Measurements from ENCODE around the gene HAPLN2.
"Not testable (repeated sequence)": the region's sequence is repeated elsewhere in the genome, so short reads cannot be mapped to it uniquely, and the experiment has no call there.

HAPLN2 gene

DNA sequence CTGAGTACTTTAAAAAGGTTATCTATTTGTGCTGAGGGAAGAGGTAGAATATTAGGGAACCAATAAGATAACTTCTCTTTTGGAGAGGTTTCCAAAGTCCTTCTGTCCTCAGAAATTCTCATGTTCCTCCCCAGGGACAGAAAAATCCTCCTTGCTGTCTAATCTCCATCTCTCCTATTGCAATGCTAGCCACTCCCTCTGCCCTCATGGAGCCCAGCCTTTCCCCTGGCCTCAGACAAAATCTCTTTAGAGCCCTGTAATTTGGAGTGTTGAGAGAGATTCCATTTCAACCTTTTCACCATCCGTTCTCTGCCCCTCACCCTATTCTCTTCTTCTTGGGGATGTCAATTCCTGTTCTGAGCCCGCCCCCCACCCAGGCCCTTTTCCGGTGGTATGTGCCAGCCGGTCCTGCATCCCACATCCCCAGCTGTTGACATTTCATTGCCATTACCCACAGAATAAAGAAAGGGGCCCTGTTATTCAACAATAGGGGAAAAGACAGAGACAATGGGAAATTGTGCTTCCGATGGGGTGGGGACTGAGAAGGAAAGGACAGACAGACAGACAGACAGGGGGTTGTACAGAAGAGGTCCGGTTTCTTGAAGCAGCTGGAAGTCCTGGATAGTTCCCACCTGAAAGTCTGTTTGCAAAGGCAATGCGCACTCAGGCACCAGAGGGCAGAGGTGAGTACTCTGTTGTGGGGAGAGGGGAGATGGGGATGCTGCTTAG, at the start of gene HAPLN2:
Gene HAPLN2 (plus strand): TSS at position 563 of the 729 bp plus-strand sequence. CDS start 4,076 bp downstream, outside the sequence.
- DNase-seq (ENCODE audit: low read depth) = no peak

DNA sequence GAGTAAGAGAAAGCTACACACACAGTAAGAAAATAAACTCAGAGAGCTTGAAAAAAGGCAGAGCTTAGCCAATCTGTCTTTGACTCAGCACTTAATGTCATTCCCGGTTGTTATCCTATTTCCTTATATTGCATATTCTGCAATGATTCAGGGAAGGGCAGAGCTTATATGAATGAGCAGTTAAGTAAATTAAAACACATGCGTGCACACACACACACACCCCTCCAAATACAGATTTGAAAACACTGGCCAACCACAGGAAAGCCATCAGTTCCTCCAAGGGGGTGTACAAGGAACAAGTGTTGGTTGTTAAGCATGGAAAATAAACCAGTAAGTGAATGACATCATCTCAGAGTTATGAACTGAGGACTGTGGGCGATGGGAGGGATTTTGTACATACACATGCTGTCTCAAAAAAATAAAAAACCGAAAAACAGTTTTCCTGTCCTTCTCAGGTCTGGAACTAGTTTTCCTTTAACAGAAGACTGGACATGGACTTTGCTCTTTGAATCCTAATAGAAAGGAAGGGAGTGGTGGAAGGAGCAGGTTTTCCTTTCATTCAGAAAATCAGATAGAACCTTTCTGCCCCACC, 47.9 kb upstream of the HAPLN2 start:
- no peak for DNase-seq (ENCODE audit: low read depth)

DNA sequence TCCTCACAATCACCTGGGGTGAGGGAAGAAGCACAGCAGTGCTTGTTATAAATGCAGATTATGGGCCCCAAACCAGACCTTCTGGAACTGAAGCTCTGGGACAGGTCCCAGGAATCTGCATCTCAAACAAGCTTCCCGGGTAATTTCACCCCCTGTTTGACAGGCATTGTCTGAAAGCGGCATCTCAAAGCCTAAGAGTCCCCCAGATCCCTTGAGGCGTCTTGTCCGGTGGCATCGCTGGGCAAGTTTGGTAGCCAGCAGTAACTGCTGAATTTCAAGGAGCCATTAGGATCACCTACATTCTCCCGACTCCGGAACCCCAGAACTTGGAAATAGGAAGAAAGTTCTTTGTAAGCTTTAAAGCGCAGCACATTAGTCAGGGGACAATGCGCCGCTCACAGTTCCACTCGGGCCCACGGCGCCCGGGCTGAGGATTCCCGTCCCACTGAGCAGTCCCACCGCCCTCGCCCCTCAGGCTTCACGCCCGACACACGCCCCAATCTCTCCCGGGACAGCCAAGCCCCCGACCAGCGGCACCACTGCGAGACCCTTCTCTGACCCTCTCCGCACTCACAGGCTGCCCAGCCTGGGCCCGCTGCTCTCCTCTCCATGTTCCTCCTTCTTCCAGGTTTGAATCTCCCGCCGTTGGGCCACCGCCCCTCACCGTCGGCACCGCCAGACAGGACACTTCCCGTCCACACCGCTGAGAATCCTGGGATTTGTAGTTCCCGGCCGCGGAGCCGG, 47.1 kb upstream of the HAPLN2 start, which contains the start of gene IQGAP3:
Gene IQGAP3 (minus strand): TSS at position 647 of the 744 bp plus-strand sequence. CDS start 36 bp downstream, at position 611.
- peak; percentile 43 for DNase-seq (ENCODE audit: low read depth)

GRCh38 chr1:156572663-156573018, 46.6 kb upstream of the HAPLN2 start:
- DNase-seq (ENCODE audit: low read depth) = no peak

DNA sequence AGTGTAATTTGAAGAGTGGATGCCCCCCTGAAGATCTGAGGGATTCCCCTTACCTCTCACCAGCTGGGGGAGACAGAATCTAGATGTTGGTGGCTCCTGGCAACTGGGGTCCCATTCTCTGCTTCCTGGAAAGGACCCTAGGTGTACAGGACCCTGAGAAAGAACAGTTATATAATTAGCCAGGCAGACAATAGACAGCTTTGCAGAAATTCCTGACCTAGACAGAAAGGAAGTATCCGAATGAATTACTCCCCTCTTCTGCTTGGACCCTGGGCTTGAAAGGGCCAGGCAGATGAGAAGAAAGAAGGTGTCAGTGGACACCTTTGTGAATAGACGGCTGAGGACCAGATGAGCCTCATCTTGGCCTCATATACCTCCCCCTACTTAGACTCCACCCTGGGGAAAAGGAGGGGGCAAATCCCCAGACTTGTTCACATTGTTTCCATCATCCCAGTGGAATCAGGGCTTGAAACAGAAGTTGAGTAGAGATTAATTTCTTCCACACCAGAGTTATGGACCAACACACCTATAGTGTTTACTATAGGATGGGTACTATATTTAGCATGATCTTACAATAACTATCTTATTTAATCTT, 45.1 kb upstream of the HAPLN2 start:
- DNase-seq (ENCODE audit: low read depth) = no peak

- no peak for DNase-seq (ENCODE audit: low read depth)
Measured at GRCh38 chr1:156577550-156577949, 41.7 kb upstream of the HAPLN2 start.

- DNase-seq (ENCODE audit: low read depth) = no peak
Measured at GRCh38 chr1:156578055-156578454, 41.2 kb upstream of the HAPLN2 start.

DNA sequence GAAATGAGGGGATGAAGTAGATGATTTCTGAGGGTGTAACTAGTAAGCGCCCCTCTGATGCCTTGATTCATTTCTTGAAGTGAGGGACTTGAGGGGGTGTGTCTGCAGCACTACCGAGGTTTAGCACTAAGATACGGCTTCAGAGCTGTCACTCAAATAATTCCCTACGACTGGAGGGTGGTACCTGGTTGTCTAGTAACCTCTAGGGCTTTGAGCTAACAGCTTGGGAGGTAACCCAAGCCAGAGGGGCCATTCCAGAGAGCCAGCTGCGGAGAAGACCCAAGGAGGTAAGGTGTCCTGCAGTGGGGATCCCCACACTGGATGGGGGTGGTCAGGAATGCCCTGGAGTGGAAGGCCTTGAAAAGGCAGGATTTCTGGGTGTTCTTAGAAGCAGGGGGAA, 39.7 kb upstream of the HAPLN2 start, which contains the start of gene TTC24:
Gene TTC24 (plus strand): TSS at position 252 of the 400 bp plus-strand sequence. CDS start 1,642 bp downstream, outside the sequence.
- DNase-seq (ENCODE audit: low read depth) = no peak

- DNase-seq (ENCODE audit: low read depth) = no peak
Measured at GRCh38 chr1:156581661-156582387, 37.4 kb upstream of the HAPLN2 start.

DNA sequence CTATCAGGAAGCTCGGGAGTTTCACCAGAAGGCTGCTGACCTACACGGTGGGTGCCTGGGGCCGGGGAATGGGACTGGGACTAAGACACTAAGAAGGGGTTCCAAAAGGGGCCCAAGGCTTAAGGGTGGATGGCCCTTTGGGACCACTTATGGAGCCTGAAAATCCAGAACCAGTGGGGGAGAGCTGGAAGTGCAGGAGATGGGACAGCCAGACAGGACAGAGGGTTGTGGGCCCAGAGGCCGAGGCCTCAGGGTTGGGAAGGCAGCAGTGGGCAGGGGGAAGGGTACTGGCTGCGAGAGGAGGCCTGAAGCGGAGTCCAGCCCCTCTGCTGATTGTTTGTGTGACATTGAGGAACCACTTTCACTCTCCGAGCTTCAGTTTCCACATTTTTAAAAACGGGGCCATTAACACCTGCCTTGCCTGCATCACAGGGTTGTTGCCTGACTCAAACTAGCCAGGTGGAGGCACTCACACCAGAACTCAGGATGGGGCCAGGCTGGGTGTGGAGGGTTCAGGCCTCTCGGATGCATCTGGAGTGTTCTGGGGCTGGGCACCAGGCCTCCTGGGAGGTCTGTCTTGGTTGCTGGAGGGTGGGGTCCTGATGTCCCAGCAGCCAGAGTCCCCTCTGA, 36.7 kb upstream of the HAPLN2 start:
- no peak for DNase-seq (ENCODE audit: low read depth)

DNA sequence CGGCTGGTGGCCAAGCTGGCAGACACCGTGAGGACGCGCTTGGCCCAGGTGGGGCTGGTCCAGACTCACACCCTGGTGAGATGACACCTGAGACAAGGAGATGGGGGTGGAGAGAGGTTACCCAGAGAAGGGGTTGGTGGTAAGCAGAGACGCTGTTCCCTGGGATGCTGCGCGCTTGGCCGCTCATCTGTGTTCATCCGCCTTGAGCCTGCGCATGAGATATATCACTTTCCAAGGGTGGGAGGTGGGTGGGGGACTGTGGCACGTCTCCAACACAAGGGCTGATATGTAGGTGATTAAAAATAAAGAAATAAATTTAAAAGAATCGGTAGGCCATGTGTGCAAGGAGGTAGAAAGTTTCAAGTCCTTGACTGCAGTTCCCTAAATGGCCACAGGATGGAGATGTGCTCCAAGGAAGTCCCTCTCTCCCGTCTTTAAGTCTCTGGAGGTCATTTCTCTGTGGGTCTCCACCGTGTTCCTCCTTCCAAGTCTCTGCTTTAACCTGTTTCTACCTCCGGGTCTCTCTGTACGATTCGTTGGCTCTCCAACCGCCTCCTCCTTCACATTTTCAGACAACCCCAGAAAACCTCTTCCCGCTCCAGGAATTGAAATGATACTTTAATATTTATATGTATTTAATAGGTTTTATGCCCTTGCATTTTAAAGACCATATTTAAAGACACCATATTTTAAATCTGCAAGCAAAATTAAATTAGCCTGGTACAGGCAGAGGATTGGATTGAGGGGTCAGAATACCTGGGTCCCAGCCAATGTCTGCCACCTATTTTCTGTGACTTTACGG, 35.2 kb upstream of the HAPLN2 start:
- DNase-seq (ENCODE audit: low read depth) = peak; percentile 66

- no peak for DNase-seq (ENCODE audit: low read depth)
Measured at GRCh38 chr1:156584813-156585212, 34.4 kb upstream of the HAPLN2 start.

- DNase-seq (ENCODE audit: low read depth) = no peak
Measured at GRCh38 chr1:156586323-156586722, 32.9 kb upstream of the HAPLN2 start.

- no peak for DNase-seq (ENCODE audit: low read depth)
Measured at GRCh38 chr1:156586892-156587477, 32.2 kb upstream of the HAPLN2 start.

GRCh38 chr1:156587927-156588326, 31.3 kb upstream of the HAPLN2 start:
- not testable (repeated sequence) for DNase-seq (ENCODE audit: low read depth)

GRCh38 chr1:156589546-156589945, 29.7 kb upstream of the HAPLN2 start:
- no peak for DNase-seq (ENCODE audit: low read depth)

DNA sequence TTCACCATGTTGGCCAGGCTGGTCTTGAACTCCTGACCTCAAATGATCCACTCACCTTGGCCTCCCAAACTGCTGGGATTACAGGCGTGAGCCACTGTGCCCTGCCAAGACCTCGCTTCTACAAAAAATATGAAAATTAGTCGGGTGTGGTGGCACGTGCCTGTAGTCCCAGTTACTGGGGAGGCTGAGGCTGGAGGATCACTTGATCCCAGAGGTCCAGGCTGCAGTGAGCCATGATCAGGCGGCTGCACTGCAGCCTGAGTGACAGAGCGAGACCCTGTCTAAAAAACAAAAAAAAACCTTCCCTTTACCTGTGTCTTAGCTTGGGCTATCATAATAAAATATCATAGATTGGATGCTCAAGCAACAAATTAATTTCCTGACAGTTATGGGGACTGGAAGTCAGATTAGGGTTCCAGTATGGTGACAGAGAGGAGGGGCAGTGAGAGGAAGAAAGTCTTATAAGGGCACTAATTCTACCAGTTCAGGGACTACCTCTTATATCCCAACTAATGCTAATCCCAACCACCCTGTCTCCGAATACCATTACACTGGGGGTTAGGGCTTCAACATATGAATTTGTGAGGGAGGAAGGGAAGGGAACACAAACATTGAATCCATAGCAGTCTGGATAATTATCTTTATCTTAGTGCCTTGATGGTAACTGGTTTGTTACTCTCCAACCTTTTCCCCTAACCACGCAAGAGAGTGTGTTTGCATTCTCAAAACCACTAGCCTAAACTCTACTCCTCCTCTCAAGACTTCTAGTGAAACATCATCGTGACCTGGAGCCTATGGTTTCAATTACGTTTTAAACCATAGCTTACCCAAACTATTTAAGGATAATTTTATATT, 28.7 kb upstream of the HAPLN2 start:
- no peak for DNase-seq (ENCODE audit: low read depth)

DNA sequence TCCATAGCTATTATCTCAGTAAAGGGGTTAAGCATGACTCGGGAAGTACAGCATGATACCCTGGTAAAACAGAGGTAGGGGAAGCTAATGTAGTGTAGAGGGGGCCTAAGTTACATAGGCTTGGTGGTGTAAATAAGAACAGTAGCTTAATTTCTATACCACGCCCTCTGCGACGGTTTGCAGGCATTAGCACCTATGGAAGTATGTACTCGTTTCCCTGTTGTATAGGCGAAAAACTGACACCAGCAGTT, 28.1 kb upstream of the HAPLN2 start:
- no peak for DNase-seq (ENCODE audit: low read depth)

GRCh38 chr1:156591432-156592157, 27.6 kb upstream of the HAPLN2 start, which contains the start of gene NAXE:
TSS of gene NAXE (plus strand) at chr1:156591776. CDS start at chr1:156591805, 29 bp downstream.
- peak; percentile 57 for DNase-seq (ENCODE audit: low read depth)

Measured in stimulated activated CD4-positive, alpha-beta T cell treated with anti-CD3 and anti-CD28 coated beads, Interleukin-2, amount 100 ng/mL, for 4 hours (primary cell).